Lower leg skin (tissue), 3 donors: ENCODE data around the gene TPST2.

Experiments used
- CTCF ChIP-seq, 3 donors: fragments of 450-650 bp; IDR thresholded peaks; one replicate each; pipeline ENCODE4 v1.5.1; 2016; ENCODE audit warnings: antibody characterized with exemption in 3 of 3, mild to moderate bottlenecking in 3 of 3, moderate library complexity in 2 of 3
- POLR2A ChIP-seq, 2 donors: fragments of 450-650 bp; IDR thresholded peaks; one replicate each; pipeline ENCODE4 v1.6.1; 2016 to 2017; ENCODE audit warnings: antibody characterized with exemption in 2 of 2, mild to moderate bottlenecking in 1 of 2, moderate library complexity in 1 of 2

GRCh38 chr22:26623984-26624383 lies 34.1 kb upstream of the TPST2 start:
- TF ChIP-seq CTCF (IDR thresholded peaks at IDR 0.05) (no peak), POLR2A (IDR thresholded peaks at IDR 0.05) (no peak)
